GM18951 (cell line): Measurements from ENCODE around the gene PFKP.
A peak's percentile ranks its signal among the peaks of the same experiment; 100 is the strongest.

Experiments used
- POLR2A ChIP-seq: IDR thresholded peaks from 4 replicates; pipeline ENCODE4 v1.6.1; 2011; ENCODE audit warnings: mild to moderate bottlenecking; ENCODE audit not compliant: insufficient read length, insufficient read depth; ENCODE audit errors: extremely low read depth
- in situ Hi-C: fragments of 300-500 bp; cut with MboI; formaldehyde crosslinking; loops from one replicate; pipeline ENCODE4 v1.12.0; 2022; ENCODE audit warnings: low sequenced_read_pairs, mixed read lengths, inconsistent platforms; ENCODE audit not compliant: unreplicated experiment

PFKP gene

DNA sequence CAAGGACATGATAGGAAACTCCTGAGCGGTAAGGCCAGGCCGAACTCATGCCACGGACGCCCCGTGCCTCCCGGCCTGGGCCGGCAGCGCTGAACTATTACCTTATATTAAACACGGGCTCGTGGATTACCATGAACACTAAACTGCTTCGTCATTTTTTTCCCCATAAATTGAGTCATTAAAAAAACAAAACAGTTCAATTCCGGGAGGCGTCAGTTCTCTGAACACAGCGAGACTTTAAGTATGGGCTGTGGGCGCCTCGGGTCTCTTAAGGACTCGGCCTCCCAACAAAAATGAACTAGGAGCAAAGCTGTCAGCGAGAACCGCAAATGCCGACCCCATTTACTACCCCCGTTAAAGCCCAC is 104.7 kb downstream of the PFKP start:
- in situ Hi-C loops = no loop called here
- no peak for TF ChIP-seq POLR2A

DNA sequence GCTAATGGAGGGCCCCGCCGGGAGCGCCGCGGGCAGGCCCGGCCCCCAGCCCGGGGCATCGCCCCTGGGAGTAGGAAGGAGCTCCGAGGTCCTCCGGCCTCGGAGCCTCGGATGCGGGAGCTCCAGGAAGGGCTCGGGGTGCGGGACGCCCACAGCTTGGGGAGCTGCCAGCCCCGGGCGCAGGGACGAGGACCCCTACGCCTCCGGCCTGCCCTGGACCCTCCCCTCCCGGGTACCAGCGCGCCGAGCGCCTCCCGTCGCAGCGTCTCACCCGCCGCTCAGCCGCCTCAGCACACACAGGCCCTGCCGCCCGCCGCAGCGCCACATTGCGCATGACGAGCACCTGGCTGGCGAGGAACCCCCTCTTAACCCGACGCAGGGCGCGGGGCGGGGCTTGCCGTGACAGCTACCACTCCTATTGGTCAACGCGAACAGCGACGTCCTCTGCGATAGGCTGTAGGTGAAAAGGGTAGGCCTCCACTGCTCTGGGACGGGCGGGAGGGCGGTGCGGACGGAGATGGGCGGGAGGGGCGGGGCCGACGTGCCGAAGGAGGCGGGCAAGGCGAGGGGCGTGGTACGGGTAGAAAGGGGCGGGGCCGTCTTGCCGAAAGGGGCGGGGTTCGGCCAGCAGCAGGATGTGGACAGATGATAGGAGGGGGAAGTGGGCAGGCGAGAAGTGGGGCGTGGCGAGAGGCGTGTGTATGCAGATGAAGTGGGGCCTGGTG is 105.3 kb downstream of the PFKP start, which contains the start of gene PITRM1:
TSS of gene PITRM1 (minus strand) at position 337 of the 725 bp plus-strand sequence. CDS start at position 327, 10 bp downstream.
- in situ Hi-C loops = no loop called here
- peak; percentile 99 for TF ChIP-seq POLR2A

GRCh38 chr10:3173171-3173878 is 106.0 kb downstream of the PFKP start:
- TF ChIP-seq POLR2A = no peak
- in situ Hi-C loops = no loop called here

DNA sequence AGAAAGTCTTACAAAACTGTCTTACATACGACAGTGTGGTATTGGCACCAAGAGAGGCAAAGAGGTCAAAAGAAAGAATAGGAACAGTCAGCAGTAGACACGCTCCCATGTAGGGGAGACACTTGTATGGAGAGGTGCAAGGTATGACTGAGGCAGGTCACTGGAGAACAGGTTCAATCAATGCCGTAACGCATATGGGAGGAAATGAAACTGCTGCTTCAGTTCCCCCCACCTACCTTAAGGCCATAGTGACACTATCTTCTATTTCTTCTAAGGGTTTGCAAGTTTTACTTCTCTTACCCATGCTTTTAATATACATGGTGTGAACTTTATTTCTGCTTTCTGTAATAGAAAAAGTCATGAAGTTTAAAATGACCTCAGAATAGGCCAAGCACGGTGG is 110.7 kb downstream of the PFKP start:
- no peak for TF ChIP-seq POLR2A
- in situ Hi-C loops = no loop called here

- in situ Hi-C loops = no loop called here
These were observed 111.8 kb downstream of the PFKP start for GRCh38 chr10:3179174-3179573.

DNA sequence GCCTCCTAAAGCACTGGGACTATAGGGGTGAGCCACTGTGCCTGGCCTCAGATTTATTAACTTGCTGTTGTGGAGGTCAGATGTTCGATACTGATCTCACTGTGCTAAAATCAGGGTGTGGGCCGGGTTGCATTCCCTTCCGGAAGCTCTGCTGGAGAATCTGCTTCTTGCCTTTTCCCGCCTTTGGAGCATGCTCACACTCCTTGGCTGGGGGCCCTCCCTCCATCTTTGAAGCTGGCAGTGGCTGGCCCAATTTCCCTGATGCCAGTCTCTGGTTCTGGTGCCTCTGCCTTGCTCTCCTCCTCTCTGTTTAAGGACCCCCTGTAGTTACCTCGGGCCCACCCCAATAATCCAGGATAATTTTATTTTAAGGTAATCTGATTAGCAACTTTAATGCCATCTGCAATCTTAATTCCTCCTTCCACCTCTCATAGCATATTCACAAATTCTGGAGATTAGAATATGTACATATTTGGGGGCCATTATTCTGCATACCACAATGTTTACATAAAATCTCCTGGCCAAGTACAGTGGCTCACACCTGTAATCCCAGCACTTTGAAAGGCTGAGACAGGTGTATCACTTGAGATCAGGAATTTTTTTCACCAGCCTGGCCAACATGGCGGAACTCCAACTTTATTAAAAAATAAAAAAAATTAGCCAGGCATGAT is 113.1 kb downstream of the PFKP start:
- no peak for TF ChIP-seq POLR2A
- in situ Hi-C loops = no loop called here

More at GRCh38 chr10:3179174-3179573, 111.8 kb downstream of the PFKP start:
- no peak for TF ChIP-seq POLR2A

- no peak for TF ChIP-seq POLR2A
- in situ Hi-C loops = no loop called here
These were observed 118.0 kb downstream of the PFKP start for GRCh38 chr10:3185386-3185785.

GRCh38 chr10:3186368-3186767 is 119.0 kb downstream of the PFKP start:
- TF ChIP-seq POLR2A = no peak
- in situ Hi-C loops = no loop called here
